Ishikawa (cell line): ENCODE measurements around the gene PRKCH.

Experiments used
- MAX ChIP-seq: IDR thresholded peaks from 2 replicates; pipeline ENCODE4 v1.6.1; 2012
- REST ChIP-seq: IDR thresholded peaks from 2 replicates; pipeline ENCODE4 v1.6.1; 2012; ENCODE audit warnings: low read depth, mild to moderate bottlenecking
- TAF1 ChIP-seq: IDR thresholded peaks from 2 replicates; pipeline ENCODE4 v1.6.1; 2012; ENCODE audit warnings: low read depth, mild to moderate bottlenecking
- TCF12 ChIP-seq: IDR thresholded peaks from 2 replicates; pipeline ENCODE4 v1.6.1; 2012; ENCODE audit warnings: low read depth

DNA sequence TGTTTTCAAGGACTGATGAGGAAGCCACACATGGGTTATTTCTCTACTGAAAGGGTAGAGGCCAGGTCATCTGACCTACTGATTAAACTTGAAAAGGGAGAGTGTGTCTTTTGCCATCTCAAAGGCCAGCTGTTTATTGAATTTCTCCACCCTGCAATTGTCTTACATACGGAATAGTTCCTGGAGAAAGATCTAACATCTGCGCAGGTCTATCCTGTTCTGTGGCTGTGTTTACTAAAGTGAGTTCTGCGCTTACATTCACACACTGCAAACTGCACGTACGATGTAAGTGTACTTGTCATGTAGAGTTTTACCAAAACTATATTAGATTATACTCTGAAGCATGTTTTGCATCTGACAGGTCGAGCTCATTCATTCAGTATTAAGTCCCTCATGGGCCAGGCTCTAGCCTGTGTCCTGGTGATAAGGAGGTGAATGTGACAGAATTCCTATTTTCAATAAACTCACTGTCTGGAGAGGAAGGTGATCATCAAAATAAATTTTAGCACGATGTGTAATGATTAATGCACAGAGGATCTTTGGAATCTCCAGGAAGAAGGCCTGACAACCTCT is 96.6 kb downstream of the PRKCH start:
- no peak for TF ChIP-seq REST
- TF ChIP-seq MAX = no peak
- TF ChIP-seq TCF12 = no peak
- no peak for TF ChIP-seq TAF1
